Breast epithelium (tissue), 3 donors: ENCODE results near the gene CARTPT.

Source experiments
- POLR2A ChIP-seq: fragments of 450-650 bp; IDR thresholded peaks from one replicate; pipeline ENCODE4 v1.6.1; 2016; ENCODE audit warnings: antibody characterized with exemption, mild to moderate bottlenecking, moderate library complexity
- TF ChIP-seq, protein P1 (sequence below), 3 donors: fragments of 450-650 bp; IDR thresholded peaks; one replicate each; pipeline ENCODE4 v1.5.1; 2016 to 2017; ENCODE audit warnings: antibody characterized with exemption in 3 of 3, mild to moderate bottlenecking in 3 of 3, moderate library complexity in 3 of 3

DNA sequence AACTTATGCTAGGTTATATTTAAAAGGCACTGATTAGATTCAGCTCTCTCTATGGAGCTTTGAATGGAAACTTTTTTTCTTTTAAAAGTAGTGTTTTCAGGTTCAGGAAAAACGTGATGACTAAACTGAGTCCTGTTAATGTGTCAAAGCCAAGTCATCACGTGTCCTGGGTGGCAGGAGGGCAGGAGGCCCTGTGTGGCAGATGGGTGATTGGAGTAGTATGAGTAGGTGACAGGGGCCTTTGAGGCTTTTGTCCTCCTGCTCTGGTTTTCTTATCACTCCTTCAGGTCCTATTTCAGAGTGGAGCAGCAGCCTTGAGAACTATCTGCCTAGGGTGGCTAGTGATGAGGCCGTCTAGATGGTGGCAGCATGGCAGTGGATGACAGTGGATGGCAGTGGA, 17.7 kb upstream of the CARTPT start:
- TF ChIP-seq POLR2A: no peak
- TF ChIP-seq, protein P1, sequence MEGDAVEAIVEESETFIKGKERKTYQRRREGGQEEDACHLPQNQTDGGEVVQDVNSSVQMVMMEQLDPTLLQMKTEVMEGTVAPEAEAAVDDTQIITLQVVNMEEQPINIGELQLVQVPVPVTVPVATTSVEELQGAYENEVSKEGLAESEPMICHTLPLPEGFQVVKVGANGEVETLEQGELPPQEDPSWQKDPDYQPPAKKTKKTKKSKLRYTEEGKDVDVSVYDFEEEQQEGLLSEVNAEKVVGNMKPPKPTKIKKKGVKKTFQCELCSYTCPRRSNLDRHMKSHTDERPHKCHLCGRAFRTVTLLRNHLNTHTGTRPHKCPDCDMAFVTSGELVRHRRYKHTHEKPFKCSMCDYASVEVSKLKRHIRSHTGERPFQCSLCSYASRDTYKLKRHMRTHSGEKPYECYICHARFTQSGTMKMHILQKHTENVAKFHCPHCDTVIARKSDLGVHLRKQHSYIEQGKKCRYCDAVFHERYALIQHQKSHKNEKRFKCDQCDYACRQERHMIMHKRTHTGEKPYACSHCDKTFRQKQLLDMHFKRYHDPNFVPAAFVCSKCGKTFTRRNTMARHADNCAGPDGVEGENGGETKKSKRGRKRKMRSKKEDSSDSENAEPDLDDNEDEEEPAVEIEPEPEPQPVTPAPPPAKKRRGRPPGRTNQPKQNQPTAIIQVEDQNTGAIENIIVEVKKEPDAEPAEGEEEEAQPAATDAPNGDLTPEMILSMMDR (IDR thresholded peaks at IDR 0.05): no peak
